Activated naive CD8-positive, alpha-beta T cell treated with anti-CD3 and anti-CD28 coated beads, Interleukin-2, amount 10 ng/mL, durations not matched to agents 7 days and 5 days (primary cell): ENCODE results near the gene CHMP1A. TPM values are rescaled to one million over a fixed set of nuclear protein-coding genes. Genes with fewer than 3 reads are reported as not detected.
"Not testable (repeated sequence)": the region's sequence is repeated elsewhere in the genome, so short reads cannot be mapped to it uniquely, and the experiment has no call there.

ENCODE experiments used
- ATAC-seq: fragments of 150-1000 bp; cut with Tn5 transposase; one replicate; pipeline ENCODE4 v1.10.0; 2021; ENCODE audit warnings: low read depth, moderate library complexity
- POLR2A ChIA-PET: fragments of 350-600 bp; sonication (Branson Sonifier 250); formaldehyde crosslinking; loops from one replicate; lab custom pipeline; 2021; ENCODE audit warnings: antibody characterized with exemption; lab: Charles Lee
- DNase-seq: peaks from one replicate; pipeline ENCODE4 v3.0.0; 2021
- H3K27ac Mint-ChIP-seq: one replicate; pipeline ENCODE4 v1.8.0; 2022; ENCODE audit warnings: mild to moderate bottlenecking, mixed read lengths
- H3K27me3 Mint-ChIP-seq: one replicate; pipeline ENCODE4 v1.8.0; 2022; ENCODE audit warnings: mild to moderate bottlenecking, moderate library complexity, mixed read lengths
- H3K36me3 Mint-ChIP-seq: one replicate; pipeline ENCODE4 v1.8.0; 2021; ENCODE audit warnings: mild to moderate bottlenecking, mixed read lengths
- H3K4me1 Mint-ChIP-seq: one replicate; pipeline ENCODE4 v1.8.0; 2021; ENCODE audit warnings: mixed read lengths
- H3K4me3 Mint-ChIP-seq: one replicate; pipeline ENCODE4 v1.8.0; 2022; ENCODE audit warnings: mild to moderate bottlenecking, moderate library complexity, mixed read lengths
- H3K9me3 Mint-ChIP-seq: one replicate; pipeline ENCODE4 v1.8.0; 2021; ENCODE audit warnings: mixed read lengths
- total RNA-seq, 2 experiments: library from RNA; stranded (reverse); gene quantifications; one replicate each; pipeline ENCODE4 v1.2.3, GENCODE V29; 2021

The CHMP1A gene
- total RNA-seq, 2 experiments from 2014 or later, result 88.1 to 96.3 TPM

GRCh38 chr16:89642574-89642973, 14.9 kb downstream of the CHMP1A start:
- DNase-seq, result no peak
- Mint-ChIP-seq H3K4me1 (peaks cover 5% of the 10 kb centered on the region), H3K4me3 (no peak overlapping the region), H3K27ac (no peak overlapping the region), H3K9me3 (no peaks in the 10 kb centered on the region), H3K36me3 (peaks cover 10% of the 10 kb centered on the region), H3K27me3 (no peaks in the 10 kb centered on the region)
- POLR2A ChIA-PET, result interaction anchor here (1.8 kb wide), 1 partner anchor 44 kb away, joined by 5 read pairs; the partner anchor contains the start of gene CDK10
- ATAC-seq, result no peak

GRCh38 chr16:89641458-89642119, 15.9 kb downstream of the CHMP1A start:
- POLR2A ChIA-PET, result interaction anchor here (1.8 kb wide), 1 partner anchor 45 kb away, joined by 5 read pairs; the partner anchor contains the start of gene CDK10
- no peaks in the 10 kb centered on the region for H3K9me3 Mint-ChIP-seq
- H3K36me3 Mint-ChIP-seq, result peaks cover 6% of the 10 kb centered on the region
- H3K4me3 Mint-ChIP-seq, result no peak overlapping the region
- H3K4me1 Mint-ChIP-seq, result peaks cover 5% of the 10 kb centered on the region
- H3K27ac Mint-ChIP-seq, result no peak overlapping the region
- DNase-seq (no peak), ATAC-seq (no peak)
- H3K27me3 Mint-ChIP-seq, result no peaks in the 10 kb centered on the region

- H3K27ac Mint-ChIP-seq, result no peak overlapping the region
- no peaks in the 10 kb centered on the region for H3K36me3 Mint-ChIP-seq
- H3K9me3 Mint-ChIP-seq, result no peaks in the 10 kb centered on the region
- no peak for ATAC-seq
- POLR2A ChIA-PET, result no interaction called here
- peaks cover 5% of the 10 kb centered on the region for H3K4me1 Mint-ChIP-seq
- no peak for DNase-seq
- H3K4me3 Mint-ChIP-seq, result no peak overlapping the region
- no peaks in the 10 kb centered on the region for H3K27me3 Mint-ChIP-seq
Measured at GRCh38 chr16:89639385-89639784, 18.1 kb downstream of the CHMP1A start.

GRCh38 chr16:89638455-89638854, 19.1 kb downstream of the CHMP1A start:
- Mint-ChIP-seq H3K4me3 (no peak overlapping the region), H3K27me3 (no peaks in the 10 kb centered on the region), H3K36me3 (no peaks in the 10 kb centered on the region), H3K27ac (no peak overlapping the region), H3K4me1 (peaks cover 5% of the 10 kb centered on the region), H3K9me3 (no peaks in the 10 kb centered on the region)
- POLR2A ChIA-PET, result no interaction called here
- DNase-seq (no peak), ATAC-seq (no peak)

GRCh38 chr16:89637379-89637778, 20.1 kb downstream of the CHMP1A start:
- POLR2A ChIA-PET, result no interaction called here
- Mint-ChIP-seq H3K4me3 (no peak overlapping the region), H3K36me3 (no peaks in the 10 kb centered on the region), H3K4me1 (peaks cover 5% of the 10 kb centered on the region), H3K9me3 (no peaks in the 10 kb centered on the region), H3K27me3 (no peaks in the 10 kb centered on the region), H3K27ac (no peak overlapping the region)
- DNase-seq (no peak), ATAC-seq (no peak)

GRCh38 chr16:89636663-89637062, 20.8 kb downstream of the CHMP1A start:
- POLR2A ChIA-PET, result no interaction called here
- no peak for DNase-seq
- Mint-ChIP-seq H3K27ac (no peak overlapping the region), H3K4me3 (no peak overlapping the region), H3K9me3 (no peaks in the 10 kb centered on the region), H3K27me3 (no peaks in the 10 kb centered on the region), H3K4me1 (peaks cover 5% of the 10 kb centered on the region), H3K36me3 (no peaks in the 10 kb centered on the region)
- no peak for ATAC-seq

- ATAC-seq, POLR2A ChIA-PET, H3K9me3 Mint-ChIP-seq, DNase-seq, H3K4me1 Mint-ChIP-seq, H3K4me3 Mint-ChIP-seq, H3K27ac Mint-ChIP-seq, H3K27me3 Mint-ChIP-seq, H3K36me3 Mint-ChIP-seq: not testable (repeated sequence)
Measured at GRCh38 chr16:89634463-89635385, 22.8 kb downstream of the CHMP1A start.

GRCh38 chr16:89633064-89633631, 24.4 kb downstream of the CHMP1A start:
- H3K4me3 Mint-ChIP-seq, result no peak overlapping the region
- no peaks in the 10 kb centered on the region for H3K4me1 Mint-ChIP-seq
- no peaks in the 10 kb centered on the region for H3K36me3 Mint-ChIP-seq
- ATAC-seq, result no peak
- POLR2A ChIA-PET, result no interaction called here
- H3K27ac Mint-ChIP-seq, result no peak overlapping the region
- H3K9me3 Mint-ChIP-seq, result no peaks in the 10 kb centered on the region
- DNase-seq, result no peak
- no peaks in the 10 kb centered on the region for H3K27me3 Mint-ChIP-seq

GRCh38 chr16:89629827-89630610, 27.5 kb downstream of the CHMP1A start:
- ATAC-seq, result no peak
- no peak overlapping the region for H3K27ac Mint-ChIP-seq

GRCh38 chr16:89624777-89625761, 32.4 kb downstream of the CHMP1A start:
- no peak for DNase-seq
- H3K4me3 Mint-ChIP-seq, result no peak overlapping the region
- POLR2A ChIA-PET, result no interaction called here
- peaks cover 21% of the 10 kb centered on the region for H3K27me3 Mint-ChIP-seq
- no peak for ATAC-seq
- peaks cover 2% of the 10 kb centered on the region for H3K4me1 Mint-ChIP-seq
- no peak overlapping the region for H3K27ac Mint-ChIP-seq
- no peaks in the 10 kb centered on the region for H3K36me3 Mint-ChIP-seq
- H3K9me3 Mint-ChIP-seq, result no peaks in the 10 kb centered on the region

More at GRCh38 chr16:89629827-89630610, 27.5 kb downstream of the CHMP1A start:
- POLR2A ChIA-PET, result no interaction called here
- DNase-seq, result no peak
- Mint-ChIP-seq H3K4me3 (no peak overlapping the region), H3K27me3 (peaks cover 5% of the 10 kb centered on the region), H3K36me3 (no peaks in the 10 kb centered on the region), H3K4me1 (no peaks in the 10 kb centered on the region), H3K9me3 (no peaks in the 10 kb centered on the region)

- Mint-ChIP-seq H3K9me3 (no peaks in the 10 kb centered on the region), H3K4me1 (peaks cover 2% of the 10 kb centered on the region), H3K4me3 (no peak overlapping the region), H3K36me3 (no peaks in the 10 kb centered on the region), H3K27me3 (peaks cover 21% of the 10 kb centered on the region), H3K27ac (no peak overlapping the region)
- DNase-seq (no peak), ATAC-seq (no peak)
- POLR2A ChIA-PET, result no interaction called here
Measured at GRCh38 chr16:89623511-89624261, 33.8 kb downstream of the CHMP1A start.
